ENCODE results near the gene MAP2K3.

MAP2K3 gene

GRCh38 chr17:21252796-21253645 is 31.5 kb upstream of the MAP2K3 start, which contains the start of gene NATD1:
TSS of gene NATD1 (minus strand) at chr17:21253410. CDS start at chr17:21253264, 146 bp downstream.
- peak; percentile 56 for DNase-seq

- no peak for DNase-seq
These were observed 30.7 kb upstream of the MAP2K3 start for GRCh38 chr17:21253646-21254441.

GRCh38 chr17:21258593-21258992 is 25.9 kb upstream of the MAP2K3 start:
- no peak for DNase-seq

GRCh38 chr17:21262259-21262993 is 22.1 kb upstream of the MAP2K3 start:
- no peak for DNase-seq

- no peak for DNase-seq
These were observed 21.1 kb upstream of the MAP2K3 start for GRCh38 chr17:21263376-21263775.

- no peak for DNase-seq
These were observed 15.8 kb upstream of the MAP2K3 start for GRCh38 chr17:21268596-21269188.

- DNase-seq, result no peak
These were observed 15.1 kb upstream of the MAP2K3 start for GRCh38 chr17:21269394-21269793.

- no peak for DNase-seq
These were observed 12.9 kb upstream of the MAP2K3 start for GRCh38 chr17:21271454-21272183.

- no peak for DNase-seq
These were observed 12.3 kb upstream of the MAP2K3 start for GRCh38 chr17:21272250-21272649.

GRCh38 chr17:21272881-21273792 is 11.4 kb upstream of the MAP2K3 start:
- no peak for DNase-seq

- no peak for DNase-seq
These were observed 9.4 kb upstream of the MAP2K3 start for GRCh38 chr17:21275047-21275578.

GRCh38 chr17:21275579-21276263 is 8.8 kb upstream of the MAP2K3 start:
- DNase-seq, result peak; percentile 94

- DNase-seq, result no peak
These were observed 8.3 kb upstream of the MAP2K3 start for GRCh38 chr17:21276264-21276588.

- DNase-seq, result no peak
These were observed 7.2 kb upstream of the MAP2K3 start for GRCh38 chr17:21277332-21277731.

- no peak for DNase-seq
These were observed 5.9 kb upstream of the MAP2K3 start for GRCh38 chr17:21278450-21279197.

- no peak for DNase-seq
These were observed 5.3 kb upstream of the MAP2K3 start for GRCh38 chr17:21279198-21279535.

- no peak for DNase-seq
These were observed 4.9 kb upstream of the MAP2K3 start for GRCh38 chr17:21279582-21279981.

- peak; percentile 88 for DNase-seq
These were observed 4.4 kb upstream of the MAP2K3 start for GRCh38 chr17:21280081-21280518.

- DNase-seq, result no peak
These were observed 2.3 kb upstream of the MAP2K3 start for GRCh38 chr17:21282231-21282630.

GRCh38 chr17:21282850-21283249 is 1.7 kb upstream of the MAP2K3 start:
- no peak for DNase-seq

Data from activated T-cell treated with anti-CD3 and anti-CD28 coated beads for 4 hours (primary cell).